ENCODE results near the gene PREP.

- TF ChIP-seq USF2 (IDR thresholded peaks at IDR 0.05; ENCODE audit: low read length) (no peak), CHD2 (IDR thresholded peaks at IDR 0.05; ENCODE audit: low read length) (no peak), POLR2AphosphoS5 (IDR thresholded peaks at IDR 0.05; ENCODE audit: low read depth, low read length) (no peak), CTCF (IDR thresholded peaks at IDR 0.05; ENCODE audit: control extremely low read depth in 1 of 3, insufficient read depth in 1 of 3, low read depth in 1 of 3, low read length in 3 of 3) (no peak), POLR2A (IDR thresholded peaks at IDR 0.05; ENCODE audit: control extremely low read depth in 1 of 2, low read depth in 2 of 2, low read length in 2 of 2) (no peak), EZH2 (IDR thresholded peaks at IDR 0.05; ENCODE audit: low read depth, low read length, severe bottlenecking) (no peak), EP300 (IDR thresholded peaks at IDR 0.05; ENCODE audit: borderline replicate concordance in 1 of 2, low read depth in 2 of 2, low read length in 2 of 2) (no peak)
Observed at GRCh38 chr6:105357165-105357564, 45.7 kb downstream of the PREP start.

All from H1 (cell line).